A549 (cell line): ENCODE data around the gene GPRC5D. TPM values are rescaled to one million over a fixed set of nuclear protein-coding genes. Genes with fewer than 3 reads are reported as not detected.

Experiments used
- ATAC-seq, 2 experiments: fragments of 200-7000 bp in 1 of 2; fragments of >200 bp in 1 of 2; cut with Nextera tagmentation in 1 of 2; cut with Tn5 transposase in 1 of 2; 3 replicates each; pipeline versions ENCODE4 v1.8.0 to v1.9.1; 2018 to 2020; ENCODE audit warnings: mild to moderate bottlenecking in 1 of 2, moderate library complexity in 1 of 2
- CTCF ChIA-PET: fragments of 300-600 bp; sonication (Branson Sonifier 250); formaldehyde crosslinking; extraction: SDS; loops from one replicate; lab custom pipeline; 2021; ENCODE audit warnings: antibody characterized with exemption, inconsistent platforms; lab: Yijun Ruan, JAX
- POLR2A ChIA-PET: fragments of 350-600 bp; formaldehyde crosslinking; extraction: SDS; loops from one replicate; lab custom pipeline; 2021; ENCODE audit warnings: antibody characterized with exemption, inconsistent platforms; lab: Yijun Ruan, JAX
- DNase-seq, 2 experiments: peaks; one replicate each; pipeline versions ENCODE4 v3.0.0 to v3.0.0-alpha.2; 2011 to 2016; ENCODE audit warnings: low read depth in 1 of 2, low spot score in 1 of 2
- FAIRE-seq: peaks from 2 replicates; lab custom pipeline; 2011; peaks lifted over from hg19 to GRCh38; lab: Jason Lieb, UNC
- H3K27ac ChIP-seq, 2 experiments: fragments of >200 bp; sonication (Bioruptor Twin); formaldehyde crosslinking; 3 replicates each; pipeline ENCODE4 v1.5.1; 2016 to 2017
- H3K4me1 ChIP-seq: fragments of >200 bp; sonication (Bioruptor Twin); formaldehyde crosslinking; 3 replicates; pipeline ENCODE4 v1.6.1; 2016
- H3K4me2 ChIP-seq: fragments of >200 bp; sonication (Bioruptor Twin); formaldehyde crosslinking; 3 replicates; pipeline ENCODE4 v1.6.1; 2016
- H3K4me3 ChIP-seq: fragments of >200 bp; sonication (Bioruptor Twin); formaldehyde crosslinking; 3 replicates; pipeline ENCODE4 v1.5.1; 2016
- H3K9me3 ChIP-seq: fragments of >200 bp; sonication (Bioruptor Twin); formaldehyde crosslinking; 3 replicates; pipeline ENCODE4 v1.6.1; 2016
- ESRRA ChIP-seq: fragments of 150-350 bp; IDR thresholded peaks from 2 replicates; pipeline ENCODE4 v1.6.1; 2014; ENCODE audit warnings: mild to moderate bottlenecking, low read length, borderline replicate concordance
- FOSB ChIP-seq: fragments of 250-450 bp; sonication (Bioruptor Pico); IDR thresholded peaks from 2 replicates; pipeline ENCODE4 v1.5.0; 2020; ENCODE audit warnings: mild to moderate bottlenecking, moderate library complexity
- HOXA7 ChIP-seq: fragments of 250-450 bp; sonication (Bioruptor Pico); IDR thresholded peaks from 2 replicates; pipeline ENCODE4 v1.5.0; 2020; ENCODE audit warnings: mild to moderate bottlenecking, moderate library complexity
- HOXB5 ChIP-seq: fragments of 250-450 bp; sonication (Bioruptor Pico); IDR thresholded peaks from 2 replicates; pipeline ENCODE4 v1.5.0; 2020; ENCODE audit warnings: mild to moderate bottlenecking, moderate library complexity
- KDM1A ChIP-seq: fragments of 200-600 bp; sonication (generic); IDR thresholded peaks from 2 replicates; pipeline ENCODE4 v1.6.1; 2016; ENCODE audit warnings: low read depth, mild to moderate bottlenecking
- POLR2AphosphoS2 ChIP-seq: conservative IDR thresholded peaks from 2 replicates; pipeline ENCODE4 v1.6.1; 2012; ENCODE audit warnings: low read length, improper control_type of control experiment, inconsistent platforms
- RCOR1 ChIP-seq: fragments of 150-350 bp; IDR thresholded peaks from 2 replicates; pipeline ENCODE4 v1.6.1; 2014; ENCODE audit warnings: antibody characterized with exemption, low read length, low read depth
- RFX5 ChIP-seq: fragments of 450-650 bp; IDR thresholded peaks from 2 replicates; pipeline ENCODE4 v1.7.1; 2014; ENCODE audit warnings: antibody characterized with exemption, mild to moderate bottlenecking, moderate library complexity
- TP53 ChIP-seq: fragments of 250-450 bp; sonication (Bioruptor Pico); IDR thresholded peaks from 2 replicates; pipeline ENCODE4 v1.5.0; 2021; ENCODE audit warnings: mild to moderate bottlenecking, moderate library complexity
- ZFP36 ChIP-seq: fragments of 450-650 bp; IDR thresholded peaks from 2 replicates; pipeline ENCODE4 v1.6.1; 2014; ENCODE audit warnings: borderline replicate concordance; ENCODE audit not compliant: partially characterized antibody
- ZNF302 ChIP-seq: fragments of 250-450 bp; sonication (Bioruptor Pico); IDR thresholded peaks from 2 replicates; pipeline ENCODE4 v1.9.0; 2021; ENCODE audit warnings: inconsistent platforms, mild to moderate bottlenecking, moderate library complexity
- WGBS: methylation state at CpG from one replicate; pipeline ENCODE4 v1.1.6; 2017; ENCODE audit errors: missing lambda C conversion rate; 5-methylcytosine and 5-hydroxymethylcytosine counted together
- polyA plus RNA-seq, 4 experiments: library from polyadenylated mRNA; depleted of rRNA in 3 of 4; stranded (reverse); fragments of >200 nt; fragmentation: RNase III in 1 of 4; extraction: RNeasy Plus Mini Kit Qiagen cat#74134 plus additional on column Dnase treatment in 1 of 4; gene quantifications; 2 replicates in 3 of 4; 3 replicates in 1 of 4; pipeline ENCODE4 v1.2.3, GENCODE V29; 2011 to 2017
- TF ChIP-seq, protein P1 (sequence below): fragments of >200 bp; sonication (Bioruptor Twin); formaldehyde crosslinking; IDR thresholded peaks from 3 replicates; pipeline ENCODE4 v1.6.1; 2016
- TF ChIP-seq, protein P2 (sequence below): fragments of 200-600 bp; sonication (generic); IDR thresholded peaks from 2 replicates; pipeline ENCODE4 v1.6.1; 2016; ENCODE audit warnings: antibody characterized with exemption, mild to moderate bottlenecking, moderate library complexity
- TF ChIP-seq, protein P3 (sequence below): fragments of 250-450 bp; sonication (Bioruptor Pico); IDR thresholded peaks from 2 replicates; pipeline ENCODE4 v1.5.0; 2021; ENCODE audit warnings: mild to moderate bottlenecking, moderate library complexity, borderline replicate concordance

Gene GPRC5D
- polyA plus RNA-seq, 2 of the 4 experiments (the other 2 are of a cell fraction), result not detected

DNA sequence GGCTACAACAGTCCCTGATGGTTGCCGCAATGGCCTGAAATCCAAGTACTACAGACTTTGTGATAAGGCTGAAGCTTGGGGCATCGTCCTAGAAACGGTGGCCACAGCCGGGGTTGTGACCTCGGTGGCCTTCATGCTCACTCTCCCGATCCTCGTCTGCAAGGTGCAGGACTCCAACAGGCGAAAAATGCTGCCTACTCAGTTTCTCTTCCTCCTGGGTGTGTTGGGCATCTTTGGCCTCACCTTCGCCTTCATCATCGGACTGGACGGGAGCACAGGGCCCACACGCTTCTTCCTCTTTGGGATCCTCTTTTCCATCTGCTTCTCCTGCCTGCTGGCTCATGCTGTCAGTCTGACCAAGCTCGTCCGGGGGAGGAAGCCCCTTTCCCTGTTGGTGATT, 43.7 kb downstream of the GPRC5D start (continued):
- TF ChIP-seq KDM1A (no peak), HOXB5 (CRISPR knock-in tag) (no peak), RCOR1 (no peak), ESRRA (no peak)
- TF ChIP-seq, protein P1, sequence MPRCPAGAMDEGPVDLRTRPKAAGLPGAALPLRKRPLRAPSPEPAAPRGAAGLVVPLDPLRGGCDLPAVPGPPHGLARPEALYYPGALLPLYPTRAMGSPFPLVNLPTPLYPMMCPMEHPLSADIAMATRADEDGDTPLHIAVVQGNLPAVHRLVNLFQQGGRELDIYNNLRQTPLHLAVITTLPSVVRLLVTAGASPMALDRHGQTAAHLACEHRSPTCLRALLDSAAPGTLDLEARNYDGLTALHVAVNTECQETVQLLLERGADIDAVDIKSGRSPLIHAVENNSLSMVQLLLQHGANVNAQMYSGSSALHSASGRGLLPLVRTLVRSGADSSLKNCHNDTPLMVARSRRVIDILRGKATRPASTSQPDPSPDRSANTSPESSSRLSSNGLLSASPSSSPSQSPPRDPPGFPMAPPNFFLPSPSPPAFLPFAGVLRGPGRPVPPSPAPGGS, result no peak
- TF ChIP-seq, all 56 proteins: peak for 0

DNA sequence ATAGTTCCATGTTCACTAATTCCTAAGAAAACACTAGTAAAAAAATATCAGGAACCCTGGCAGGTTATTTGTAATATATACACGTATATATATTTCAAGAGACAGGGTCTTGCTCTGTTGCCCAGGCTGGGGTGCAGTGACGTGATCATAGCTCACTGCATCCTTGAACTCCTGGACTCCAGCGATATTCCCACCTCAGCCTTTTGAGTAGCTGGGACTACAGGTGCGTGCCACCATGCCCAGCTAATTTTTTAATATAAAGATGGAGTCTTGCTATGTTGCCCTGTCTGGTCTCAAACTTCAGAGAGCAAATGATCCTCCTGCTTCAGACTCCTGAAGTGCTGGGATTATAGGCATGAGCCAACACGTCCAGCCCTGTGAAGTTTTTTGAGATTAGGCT, 44.4 kb downstream of the GPRC5D start:
- 88% methylated on average over 5 of the region's 5 CpGs for WGBS
- ChIA-PET CTCF (interaction anchor here (1.0 to 7.3 kb wide), 7 partner anchors 9 to 116 kb away, joined by 3 to 51 read pairs (median 3); partner anchors contain the start of gene GPRC5A), POLR2A (no interaction called here)

DNA sequence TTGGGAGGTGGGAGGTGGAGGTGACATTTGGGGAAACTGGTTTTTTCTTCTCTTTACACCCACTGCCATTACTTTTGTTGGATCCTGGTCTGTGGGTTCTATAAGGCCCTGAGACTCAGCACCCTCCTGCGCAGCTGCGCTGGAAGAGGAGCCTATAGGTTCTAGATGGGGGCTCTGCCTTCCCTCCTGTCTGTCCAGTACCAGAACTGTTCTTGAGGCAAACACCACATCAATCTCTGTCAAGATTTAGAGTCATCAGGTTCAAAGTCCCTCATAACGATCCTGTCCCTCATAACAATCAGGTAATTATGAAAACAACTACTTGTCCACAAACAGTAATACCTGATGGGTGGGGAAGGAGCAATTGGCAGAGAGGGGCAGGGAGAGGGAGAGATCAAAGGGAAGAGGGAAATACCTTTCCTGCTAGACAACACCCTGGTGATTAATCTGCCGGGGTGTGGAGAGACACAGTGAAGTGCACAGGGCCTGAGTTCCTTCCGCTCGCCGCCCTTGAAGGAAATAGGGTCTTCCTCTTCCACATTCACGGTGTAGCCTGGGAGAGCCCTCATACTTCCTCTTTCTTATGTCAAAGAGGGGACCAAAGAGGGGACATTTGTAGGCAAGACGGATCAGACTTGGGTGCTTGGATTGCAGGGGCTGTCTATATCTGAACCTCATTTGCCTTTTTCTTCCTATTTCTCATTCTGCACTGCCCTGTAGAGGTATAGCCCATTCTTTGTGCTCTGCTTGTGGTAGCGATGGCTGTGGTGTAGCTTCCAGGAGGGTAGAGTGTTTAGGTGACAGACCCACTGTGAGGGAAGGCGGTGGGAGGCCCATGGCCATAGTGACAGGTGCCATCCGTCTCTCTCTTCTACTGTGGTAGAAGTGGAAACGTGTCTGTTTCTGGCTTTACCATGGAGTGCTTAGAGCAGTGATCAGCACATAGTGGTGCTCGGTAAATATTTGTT, 48.0 kb downstream of the GPRC5D start:
- POLR2A ChIA-PET, result no interaction called here
- H3K4me1 ChIP-seq, result peaks cover 84% of the 10 kb centered on the region
- FAIRE-seq, result no peak

More for the DNA sequence above, 44.4 kb downstream of the GPRC5D start:
- H3K4me2 ChIP-seq, result no peak overlapping the region
- H3K27ac ChIP-seq, result 0 out of 6 replicates have a peak overlapping the region, but pooled peaks of 1 of the 2 experiments have one; percentile 3
- H3K9me3 ChIP-seq, result no peaks in the 10 kb centered on the region
- no peak overlapping the region for H3K4me3 ChIP-seq
- no peak for DNase-seq
- ATAC-seq, result no peak
- H3K4me1 ChIP-seq, result peaks cover 70% of the 10 kb centered on the region
- FAIRE-seq, result no peak
- TF ChIP-seq, protein P2, sequence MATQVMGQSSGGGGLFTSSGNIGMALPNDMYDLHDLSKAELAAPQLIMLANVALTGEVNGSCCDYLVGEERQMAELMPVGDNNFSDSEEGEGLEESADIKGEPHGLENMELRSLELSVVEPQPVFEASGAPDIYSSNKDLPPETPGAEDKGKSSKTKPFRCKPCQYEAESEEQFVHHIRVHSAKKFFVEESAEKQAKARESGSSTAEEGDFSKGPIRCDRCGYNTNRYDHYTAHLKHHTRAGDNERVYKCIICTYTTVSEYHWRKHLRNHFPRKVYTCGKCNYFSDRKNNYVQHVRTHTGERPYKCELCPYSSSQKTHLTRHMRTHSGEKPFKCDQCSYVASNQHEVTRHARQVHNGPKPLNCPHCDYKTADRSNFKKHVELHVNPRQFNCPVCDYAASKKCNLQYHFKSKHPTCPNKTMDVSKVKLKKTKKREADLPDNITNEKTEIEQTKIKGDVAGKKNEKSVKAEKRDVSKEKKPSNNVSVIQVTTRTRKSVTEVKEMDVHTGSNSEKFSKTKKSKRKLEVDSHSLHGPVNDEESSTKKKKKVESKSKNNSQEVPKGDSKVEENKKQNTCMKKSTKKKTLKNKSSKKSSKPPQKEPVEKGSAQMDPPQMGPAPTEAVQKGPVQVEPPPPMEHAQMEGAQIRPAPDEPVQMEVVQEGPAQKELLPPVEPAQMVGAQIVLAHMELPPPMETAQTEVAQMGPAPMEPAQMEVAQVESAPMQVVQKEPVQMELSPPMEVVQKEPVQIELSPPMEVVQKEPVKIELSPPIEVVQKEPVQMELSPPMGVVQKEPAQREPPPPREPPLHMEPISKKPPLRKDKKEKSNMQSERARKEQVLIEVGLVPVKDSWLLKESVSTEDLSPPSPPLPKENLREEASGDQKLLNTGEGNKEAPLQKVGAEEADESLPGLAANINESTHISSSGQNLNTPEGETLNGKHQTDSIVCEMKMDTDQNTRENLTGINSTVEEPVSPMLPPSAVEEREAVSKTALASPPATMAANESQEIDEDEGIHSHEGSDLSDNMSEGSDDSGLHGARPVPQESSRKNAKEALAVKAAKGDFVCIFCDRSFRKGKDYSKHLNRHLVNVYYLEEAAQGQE, result no peak
- TF ChIP-seq HOXA7 (CRISPR knock-in tag) (peak; percentile 66; the same call in 1 of the 2 replicates), FOSB (0 out of 2 replicates have a peak, but pooled peaks have one; percentile 21)

More for the DNA sequence above, 48.0 kb downstream of the GPRC5D start:
- TF ChIP-seq, protein P3, sequence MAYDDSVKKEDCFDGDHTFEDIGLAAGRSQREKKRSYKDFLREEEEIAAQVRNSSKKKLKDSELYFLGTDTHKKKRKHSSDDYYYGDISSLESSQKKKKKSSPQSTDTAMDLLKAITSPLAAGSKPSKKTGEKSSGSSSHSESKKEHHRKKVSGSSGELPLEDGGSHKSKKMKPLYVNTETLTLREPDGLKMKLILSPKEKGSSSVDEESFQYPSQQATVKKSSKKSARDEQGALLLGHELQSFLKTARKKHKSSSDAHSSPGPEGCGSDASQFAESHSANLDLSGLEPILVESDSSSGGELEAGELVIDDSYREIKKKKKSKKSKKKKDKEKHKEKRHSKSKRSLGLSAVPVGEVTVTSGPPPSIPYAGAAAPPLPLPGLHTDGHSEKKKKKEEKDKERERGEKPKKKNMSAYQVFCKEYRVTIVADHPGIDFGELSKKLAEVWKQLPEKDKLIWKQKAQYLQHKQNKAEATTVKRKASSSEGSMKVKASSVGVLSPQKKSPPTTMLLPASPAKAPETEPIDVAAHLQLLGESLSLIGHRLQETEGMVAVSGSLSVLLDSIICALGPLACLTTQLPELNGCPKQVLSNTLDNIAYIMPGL (CRISPR knock-in tag), result no peak
- TF ChIP-seq RFX5 (no peak), ZNF302 (no peak), POLR2AphosphoS2 (0 out of 2 replicates have a peak, but pooled peaks have one; percentile 72), TP53 (0 out of 2 replicates have a peak, but pooled peaks have one; percentile 2), ZFP36 (no peak)
- peak overlapping the region; percentile 31 to 85; a peak in 5 of 6 replicates for H3K27ac ChIP-seq
- WGBS, result 71% methylated on average over 14 of the region's 14 CpGs
- CTCF ChIA-PET, result interaction anchor here (1.1 to 7.3 kb wide), 3 partner anchors 12 to 67 kb away, joined by 3 to 51 read pairs (median 10); partner anchors contain the start of gene GPRC5A
- H3K4me2 ChIP-seq, result peak overlapping the region; percentile 37
- H3K4me3 ChIP-seq, result no peak overlapping the region
- H3K9me3 ChIP-seq, result no peaks in the 10 kb centered on the region
- ATAC-seq (no peak), DNase-seq (no peak)
